GM21390 (cell line): ENCODE results near the gene SNAPC5.

Experiments
- ATAC-seq: cut with Tn5 transposase; IDR thresholded peaks from one replicate; pipeline ENCODE4 v1.9.1; 2021; ENCODE audit not compliant: unreplicated experiment

SNAPC5 gene

DNA sequence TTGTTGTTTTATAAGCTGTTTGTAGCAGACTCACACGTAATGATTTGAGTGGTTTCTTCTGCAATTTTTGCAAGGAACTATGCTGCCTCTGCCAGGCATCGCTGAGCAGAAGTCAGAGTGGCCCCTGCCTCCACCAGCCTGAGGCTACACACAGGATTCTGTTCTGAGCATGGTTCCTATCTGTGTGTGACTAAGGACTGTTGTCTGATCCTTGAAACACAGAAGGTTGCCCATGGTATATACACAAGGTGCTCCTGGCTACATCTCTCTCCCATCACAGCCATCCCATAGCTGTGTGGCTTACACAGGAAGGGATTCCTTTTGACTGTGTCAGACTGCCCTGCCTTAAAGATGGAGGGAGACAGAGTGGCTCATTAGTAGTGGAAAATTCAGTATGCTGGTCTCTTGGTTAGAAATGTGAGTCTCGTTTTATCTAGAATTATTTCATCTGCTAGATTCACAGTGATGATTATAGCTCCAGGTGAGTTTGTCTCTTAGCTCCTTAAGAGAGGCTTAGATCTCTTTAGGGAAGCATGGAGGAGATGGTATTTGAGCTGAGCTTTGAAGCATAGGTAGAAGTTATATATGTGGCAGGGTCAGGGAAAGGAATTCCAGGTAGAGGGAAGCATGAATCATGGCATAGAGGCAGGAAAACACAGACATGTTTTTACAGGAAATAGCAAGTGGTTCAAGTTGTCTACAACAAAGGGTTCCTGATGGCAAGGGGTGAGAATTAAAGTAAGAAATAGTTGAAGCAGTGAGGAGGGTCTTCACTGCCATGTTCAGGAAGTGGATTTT is 37.5 kb downstream of the SNAPC5 start:
- ATAC-seq, result no peak

DNA sequence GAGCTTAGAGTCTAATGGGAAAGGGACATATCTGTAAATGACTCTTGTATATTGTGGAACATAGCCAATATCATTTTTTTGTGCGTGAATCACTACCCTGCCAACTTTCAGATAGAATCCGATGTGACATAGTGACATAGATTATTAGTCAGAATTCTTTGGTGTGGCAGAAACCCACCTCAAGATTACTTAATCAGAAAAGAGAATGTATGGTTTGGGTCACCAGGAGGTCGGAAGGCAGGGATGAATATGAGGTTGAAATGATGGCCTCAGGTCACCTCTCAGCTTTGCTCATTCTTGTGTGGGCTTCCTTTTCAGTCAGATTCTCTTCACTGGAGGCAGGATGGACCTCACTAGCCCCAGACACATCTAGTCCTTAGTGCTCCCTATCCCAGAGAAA is 41.4 kb downstream of the SNAPC5 start:
- no peak for ATAC-seq

DNA sequence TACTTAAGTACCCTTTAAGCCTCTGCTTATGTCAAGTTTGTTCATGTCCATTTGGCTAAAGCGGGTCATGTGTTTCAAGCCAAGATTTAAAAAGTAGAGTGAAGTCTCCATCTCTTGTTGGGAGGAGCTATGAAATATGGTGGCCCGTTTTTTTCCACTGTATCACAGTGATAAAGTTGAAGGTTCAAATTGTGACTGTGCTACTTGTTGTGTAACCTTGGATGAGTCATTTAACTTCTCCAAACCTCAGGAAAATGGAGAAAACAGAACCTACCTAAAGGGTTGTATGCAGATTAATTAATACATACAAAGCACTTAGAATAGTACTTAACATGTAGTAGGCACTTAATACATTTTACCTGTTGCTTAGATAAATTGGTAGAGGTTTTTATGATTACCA is 43.4 kb downstream of the SNAPC5 start:
- no peak for ATAC-seq

DNA sequence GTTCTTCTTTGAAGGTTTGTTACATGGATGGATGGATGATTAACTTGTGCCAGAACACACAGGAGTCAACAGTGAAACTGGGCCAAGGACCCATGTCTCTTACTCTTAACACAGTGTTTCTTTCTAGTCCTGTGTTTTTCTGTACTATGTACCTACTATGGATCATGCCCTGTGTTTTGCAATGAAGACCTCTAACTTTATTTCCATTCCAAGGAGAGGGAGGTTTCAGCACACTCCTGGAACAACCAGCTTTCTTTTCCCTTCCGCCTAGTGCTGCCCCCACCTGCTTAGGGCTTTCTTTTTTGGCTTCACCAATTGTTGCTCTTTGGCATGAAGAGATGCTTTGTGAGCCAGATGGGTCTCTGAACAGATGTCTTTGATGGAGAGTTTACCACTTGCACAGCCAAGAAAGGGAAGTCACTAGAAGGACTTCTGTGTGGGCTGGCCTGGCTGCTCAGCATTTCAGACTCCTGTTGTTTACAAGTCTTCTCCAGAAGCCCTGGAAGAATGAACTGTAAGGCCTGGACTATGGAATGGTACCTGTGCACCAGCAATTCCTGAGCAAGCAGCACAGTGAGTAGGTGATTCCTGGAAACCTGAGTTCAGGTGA is 44.5 kb downstream of the SNAPC5 start:
- no peak for ATAC-seq

DNA sequence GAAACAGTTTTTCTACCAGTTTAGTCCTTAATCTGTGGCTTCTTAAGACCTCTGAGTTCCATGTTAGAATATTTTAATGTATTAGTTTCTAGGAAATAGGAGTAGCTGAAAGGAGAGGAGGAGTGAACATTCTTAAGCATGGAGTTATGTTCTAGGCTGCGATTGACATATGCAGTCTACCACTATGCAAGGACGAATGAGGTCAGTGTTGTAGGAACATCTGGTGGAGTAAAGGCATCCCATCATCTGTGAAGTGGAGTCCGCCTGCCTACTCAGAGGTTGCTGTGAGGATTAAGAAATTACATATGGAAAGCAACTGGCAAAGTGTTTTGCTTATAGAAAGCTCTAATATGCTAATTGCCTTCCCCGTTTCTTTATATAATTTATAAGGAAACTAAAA is 45.1 kb downstream of the SNAPC5 start:
- no peak for ATAC-seq
